Measurements from ENCODE around the gene CXXC5. TPM values are rescaled to one million over a fixed set of nuclear protein-coding genes. Genes with fewer than 3 reads are reported as not detected.

CXXC5 gene
- polyA plus RNA-seq, 1 of the 3 experiments (the other 2 are of a cell fraction), result 47.4 TPM

DNA sequence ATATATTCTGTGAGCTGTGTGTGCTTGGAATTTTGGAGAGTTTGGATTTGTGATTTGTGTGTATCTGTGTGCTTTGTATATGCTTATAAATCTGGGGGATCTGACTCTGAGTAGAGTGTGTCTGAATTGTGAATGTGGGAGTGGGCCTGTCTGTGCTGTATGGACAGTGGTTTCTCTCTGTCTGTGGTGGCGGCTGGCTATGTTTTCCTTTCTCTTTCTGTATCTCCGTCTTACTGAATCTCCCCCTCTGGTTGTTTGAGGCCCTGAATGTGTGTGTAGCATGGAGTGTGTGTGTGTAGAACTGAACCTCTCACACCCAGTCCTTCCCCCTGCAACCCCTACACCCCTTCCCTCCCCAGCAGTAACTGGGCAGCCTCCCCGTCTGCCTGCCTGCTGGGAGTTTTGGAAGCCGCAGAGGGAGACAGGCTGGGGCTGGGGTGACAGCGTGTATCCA is 4.7 kb downstream of the CXXC5 start:
- Histone ChIP-seq H3K79me2 (ENCODE audit: insufficient read depth) (peaks cover 97% of the 10 kb centered on the region), H2AFZ (ENCODE audit: low read depth) (no peak overlapping the region), H3K4me1 (ENCODE audit: control insufficient read depth in 1 of 2, insufficient read depth in 2 of 2, low read depth in 1 of 2, low read length in 1 of 2) (peaks cover 60 to 66% of the 10 kb centered on the region in 2 experiments), H3K9me3 (no peaks in the 10 kb centered on the region), H4K20me1 (ENCODE audit: insufficient read depth) (peaks cover 48% of the 10 kb centered on the region), H3K36me3 (replicated peaks in 1 of 2; ENCODE audit: control insufficient read depth in 1 of 2, insufficient read depth in 2 of 2, low read length in 1 of 2) (peaks cover 0 to 4% of the 10 kb centered on the region in 2 experiments), H3K4me3 (ENCODE audit: low read depth in 2 of 2, low read length in 1 of 2) (peak overlapping the region in 1 of 2 experiments; percentile 91; a peak in 2 of 4 replicates), H3K27ac (ENCODE audit: low read depth in 2 of 2, low read length in 1 of 2) (peak overlapping the region; percentile 78 to 96), H3F3A (replicated peaks; ENCODE audit: insufficient read depth) (peaks cover 50% of the 10 kb centered on the region), H3K9me2 (no peaks in the 10 kb centered on the region), H3K27me3 (ENCODE audit: insufficient read depth) (no peaks in the 10 kb centered on the region), H3K9ac (peak overlapping the region; percentile 65; the same call in 1 of the 2 replicates), H3K4me2 (peak overlapping the region; percentile 98)
- ChIA-PET POLR2A (interaction anchor here (1.8 to 6.9 kb wide), 2 partner anchors 15 to 56 kb away, joined by 5 to 130 read pairs; no protein-coding TSS in a partner anchor), CTCF (interaction anchor here (2.1 to 20.6 kb wide), 6 partner anchors 8 to 115 kb away, joined by 6 to 238 read pairs (median 52); no protein-coding TSS in a partner anchor)
- 71% methylated on average over 5 of the region's 5 CpGs for WGBS (ENCODE audit: low lambda C conversion rate)
- TF ChIP-seq, protein P1, sequence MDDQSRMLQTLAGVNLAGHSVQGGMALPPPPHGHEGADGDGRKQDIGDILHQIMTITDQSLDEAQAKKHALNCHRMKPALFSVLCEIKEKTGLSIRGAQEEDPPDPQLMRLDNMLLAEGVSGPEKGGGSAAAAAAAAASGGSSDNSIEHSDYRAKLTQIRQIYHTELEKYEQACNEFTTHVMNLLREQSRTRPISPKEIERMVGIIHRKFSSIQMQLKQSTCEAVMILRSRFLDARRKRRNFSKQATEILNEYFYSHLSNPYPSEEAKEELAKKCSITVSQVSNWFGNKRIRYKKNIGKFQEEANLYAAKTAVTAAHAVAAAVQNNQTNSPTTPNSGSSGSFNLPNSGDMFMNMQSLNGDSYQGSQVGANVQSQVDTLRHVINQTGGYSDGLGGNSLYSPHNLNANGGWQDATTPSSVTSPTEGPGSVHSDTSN (IDR thresholded peaks at IDR 0.05), result no peak
- TF ChIP-seq TAF1 (IDR thresholded peaks at IDR 0.05; ENCODE audit: borderline replicate concordance, low read depth, low read length) (no peak), JUND (IDR thresholded peaks at IDR 0.05) (no peak), GATA2 (CRISPR knock-in tag; IDR thresholded peaks at IDR 0.05) (no peak), YY1 (IDR thresholded peaks at IDR 0.05; ENCODE audit: low read depth) (no peak), EP300 (IDR thresholded peaks at IDR 0.05; ENCODE audit: borderline replicate concordance in 1 of 2, low read depth in 1 of 2, low read length in 1 of 2) (no peak), TEAD4 (IDR thresholded peaks at IDR 0.05; ENCODE audit: borderline replicate concordance, insufficient read depth) (no peak), RXRA (IDR thresholded peaks at IDR 0.05; ENCODE audit: borderline replicate concordance, low read depth) (no peak), SMC3 (IDR thresholded peaks at IDR 0.05; ENCODE audit: low read depth, low read length) (no peak), RFX5 (IDR thresholded peaks at IDR 0.05; ENCODE audit: low read length) (no peak), GABPA (IDR thresholded peaks at IDR 0.05; ENCODE audit: low read depth) (no peak), SIN3A (IDR thresholded peaks at IDR 0.05; ENCODE audit: borderline replicate concordance, low read depth, low read length) (no peak), CHD2 (IDR thresholded peaks at IDR 0.05; ENCODE audit: low read length, partially characterized antibody) (no peak), FOXM1 (IDR thresholded peaks at IDR 0.05; ENCODE audit: low read depth) (no peak), MEF2A (IDR thresholded peaks at IDR 0.05; ENCODE audit: borderline replicate concordance, low read depth) (no peak)
- TF ChIP-seq, protein P2, sequence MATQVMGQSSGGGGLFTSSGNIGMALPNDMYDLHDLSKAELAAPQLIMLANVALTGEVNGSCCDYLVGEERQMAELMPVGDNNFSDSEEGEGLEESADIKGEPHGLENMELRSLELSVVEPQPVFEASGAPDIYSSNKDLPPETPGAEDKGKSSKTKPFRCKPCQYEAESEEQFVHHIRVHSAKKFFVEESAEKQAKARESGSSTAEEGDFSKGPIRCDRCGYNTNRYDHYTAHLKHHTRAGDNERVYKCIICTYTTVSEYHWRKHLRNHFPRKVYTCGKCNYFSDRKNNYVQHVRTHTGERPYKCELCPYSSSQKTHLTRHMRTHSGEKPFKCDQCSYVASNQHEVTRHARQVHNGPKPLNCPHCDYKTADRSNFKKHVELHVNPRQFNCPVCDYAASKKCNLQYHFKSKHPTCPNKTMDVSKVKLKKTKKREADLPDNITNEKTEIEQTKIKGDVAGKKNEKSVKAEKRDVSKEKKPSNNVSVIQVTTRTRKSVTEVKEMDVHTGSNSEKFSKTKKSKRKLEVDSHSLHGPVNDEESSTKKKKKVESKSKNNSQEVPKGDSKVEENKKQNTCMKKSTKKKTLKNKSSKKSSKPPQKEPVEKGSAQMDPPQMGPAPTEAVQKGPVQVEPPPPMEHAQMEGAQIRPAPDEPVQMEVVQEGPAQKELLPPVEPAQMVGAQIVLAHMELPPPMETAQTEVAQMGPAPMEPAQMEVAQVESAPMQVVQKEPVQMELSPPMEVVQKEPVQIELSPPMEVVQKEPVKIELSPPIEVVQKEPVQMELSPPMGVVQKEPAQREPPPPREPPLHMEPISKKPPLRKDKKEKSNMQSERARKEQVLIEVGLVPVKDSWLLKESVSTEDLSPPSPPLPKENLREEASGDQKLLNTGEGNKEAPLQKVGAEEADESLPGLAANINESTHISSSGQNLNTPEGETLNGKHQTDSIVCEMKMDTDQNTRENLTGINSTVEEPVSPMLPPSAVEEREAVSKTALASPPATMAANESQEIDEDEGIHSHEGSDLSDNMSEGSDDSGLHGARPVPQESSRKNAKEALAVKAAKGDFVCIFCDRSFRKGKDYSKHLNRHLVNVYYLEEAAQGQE (IDR thresholded peaks at IDR 0.05; ENCODE audit: low read depth, low read length), result no peak
- TF ChIP-seq, protein P3, sequence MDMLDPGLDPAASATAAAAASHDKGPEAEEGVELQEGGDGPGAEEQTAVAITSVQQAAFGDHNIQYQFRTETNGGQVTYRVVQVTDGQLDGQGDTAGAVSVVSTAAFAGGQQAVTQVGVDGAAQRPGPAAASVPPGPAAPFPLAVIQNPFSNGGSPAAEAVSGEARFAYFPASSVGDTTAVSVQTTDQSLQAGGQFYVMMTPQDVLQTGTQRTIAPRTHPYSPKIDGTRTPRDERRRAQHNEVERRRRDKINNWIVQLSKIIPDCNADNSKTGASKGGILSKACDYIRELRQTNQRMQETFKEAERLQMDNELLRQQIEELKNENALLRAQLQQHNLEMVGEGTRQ (IDR thresholded peaks at IDR 0.05; ENCODE audit: borderline replicate concordance, low read depth, low read length), result no peak
- no peak for DNase-seq
